Bronchial epithelial cell (primary cell): ENCODE results near the gene CDKN2A. TPM values are rescaled to one million over a fixed set of nuclear protein-coding genes. Genes with fewer than 3 reads are reported as not detected.

ENCODE experiments used
- DNase-seq: peaks from one replicate; pipeline ENCODE4 v3.0.0-alpha.2; 2010; ENCODE audit warnings: low read depth
- FAIRE-seq: peaks from 2 replicates; lab custom pipeline; 2011; peaks lifted over from hg19 to GRCh38; lab: Jason Lieb, UNC
- H3K27me3 ChIP-seq: 2 replicates; pipeline ENCODE4 v1.5.1; 2011; ENCODE audit warnings: low read length; ENCODE audit not compliant: control insufficient read depth, insufficient read depth
- H3K36me3 ChIP-seq: 2 replicates; pipeline ENCODE4 v1.5.1; 2011; ENCODE audit warnings: low read length; ENCODE audit not compliant: control insufficient read depth, insufficient read depth
- H3K4me3 ChIP-seq: 2 replicates; pipeline ENCODE4 v1.5.1; 2011; ENCODE audit warnings: mild to moderate bottlenecking, low read depth, low read length, control low read depth
- total RNA-seq: library from RNA; depleted of rRNA; stranded (reverse); fragments of >200 nt; gene quantifications from 2 replicates; pipeline ENCODE4 v1.2.1, GENCODE V29; 2014
- TF ChIP-seq, protein P1 (sequence below): IDR thresholded peaks from 2 replicates; pipeline ENCODE4 v1.5.1; 2011; ENCODE audit warnings: mild to moderate bottlenecking, moderate library complexity, low read length, control low read depth, inconsistent platforms; ENCODE audit not compliant: insufficient read depth, severe bottlenecking

CDKN2A gene
- total RNA-seq, 1 donor from 2014 or later, result 1.6 TPM

DNA sequence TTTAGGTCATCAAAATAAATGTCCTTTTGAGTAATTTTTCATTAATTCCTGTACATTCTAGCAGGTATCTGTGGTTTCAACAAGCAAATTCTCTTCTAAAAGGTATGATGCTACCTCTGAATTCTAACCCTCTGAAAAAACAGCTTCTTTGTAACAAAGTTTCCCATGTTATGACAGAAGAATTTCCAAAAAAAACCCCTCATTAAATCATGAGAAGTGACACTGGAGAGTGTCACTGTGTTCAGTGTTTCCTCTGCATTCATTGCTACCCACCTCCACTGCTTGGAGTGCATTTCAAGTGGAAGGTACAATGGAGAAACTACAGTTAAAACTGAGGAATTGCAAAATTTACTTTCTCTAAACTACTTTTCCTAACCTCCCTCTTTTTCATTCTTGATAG is 10.1 kb downstream of the CDKN2A start:
- DNase-seq (no peak), FAIRE-seq (no peak)
- TF ChIP-seq, protein P1, sequence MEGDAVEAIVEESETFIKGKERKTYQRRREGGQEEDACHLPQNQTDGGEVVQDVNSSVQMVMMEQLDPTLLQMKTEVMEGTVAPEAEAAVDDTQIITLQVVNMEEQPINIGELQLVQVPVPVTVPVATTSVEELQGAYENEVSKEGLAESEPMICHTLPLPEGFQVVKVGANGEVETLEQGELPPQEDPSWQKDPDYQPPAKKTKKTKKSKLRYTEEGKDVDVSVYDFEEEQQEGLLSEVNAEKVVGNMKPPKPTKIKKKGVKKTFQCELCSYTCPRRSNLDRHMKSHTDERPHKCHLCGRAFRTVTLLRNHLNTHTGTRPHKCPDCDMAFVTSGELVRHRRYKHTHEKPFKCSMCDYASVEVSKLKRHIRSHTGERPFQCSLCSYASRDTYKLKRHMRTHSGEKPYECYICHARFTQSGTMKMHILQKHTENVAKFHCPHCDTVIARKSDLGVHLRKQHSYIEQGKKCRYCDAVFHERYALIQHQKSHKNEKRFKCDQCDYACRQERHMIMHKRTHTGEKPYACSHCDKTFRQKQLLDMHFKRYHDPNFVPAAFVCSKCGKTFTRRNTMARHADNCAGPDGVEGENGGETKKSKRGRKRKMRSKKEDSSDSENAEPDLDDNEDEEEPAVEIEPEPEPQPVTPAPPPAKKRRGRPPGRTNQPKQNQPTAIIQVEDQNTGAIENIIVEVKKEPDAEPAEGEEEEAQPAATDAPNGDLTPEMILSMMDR, result no peak
- H3K4me3 ChIP-seq, result no peak overlapping the region
- H3K27me3 ChIP-seq, result no peaks in the 10 kb centered on the region
- no peaks in the 10 kb centered on the region for H3K36me3 ChIP-seq

DNA sequence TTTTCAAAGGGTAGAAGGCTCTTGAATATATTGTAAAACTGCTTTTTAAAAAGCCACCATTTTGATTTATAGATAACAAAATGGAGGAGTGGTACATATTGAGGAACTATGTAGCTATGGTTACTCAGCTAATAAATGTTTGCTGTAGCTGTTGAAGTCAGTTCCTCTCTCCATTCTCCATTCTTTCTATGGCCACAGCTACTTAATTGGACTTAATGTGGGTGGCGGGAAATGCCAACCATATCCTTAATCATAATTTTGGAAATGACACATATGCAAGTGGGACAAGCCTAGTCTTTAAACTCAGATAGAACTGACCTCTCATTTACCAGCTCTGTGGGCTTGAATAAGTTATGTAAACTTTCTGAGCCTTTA is 10.6 kb downstream of the CDKN2A start:
- FAIRE-seq (no peak), DNase-seq (no peak)
- H3K27me3 ChIP-seq, result no peaks in the 10 kb centered on the region
- no peak overlapping the region for H3K4me3 ChIP-seq
- H3K36me3 ChIP-seq, result no peaks in the 10 kb centered on the region
- TF ChIP-seq, protein P1, result no peak

DNA sequence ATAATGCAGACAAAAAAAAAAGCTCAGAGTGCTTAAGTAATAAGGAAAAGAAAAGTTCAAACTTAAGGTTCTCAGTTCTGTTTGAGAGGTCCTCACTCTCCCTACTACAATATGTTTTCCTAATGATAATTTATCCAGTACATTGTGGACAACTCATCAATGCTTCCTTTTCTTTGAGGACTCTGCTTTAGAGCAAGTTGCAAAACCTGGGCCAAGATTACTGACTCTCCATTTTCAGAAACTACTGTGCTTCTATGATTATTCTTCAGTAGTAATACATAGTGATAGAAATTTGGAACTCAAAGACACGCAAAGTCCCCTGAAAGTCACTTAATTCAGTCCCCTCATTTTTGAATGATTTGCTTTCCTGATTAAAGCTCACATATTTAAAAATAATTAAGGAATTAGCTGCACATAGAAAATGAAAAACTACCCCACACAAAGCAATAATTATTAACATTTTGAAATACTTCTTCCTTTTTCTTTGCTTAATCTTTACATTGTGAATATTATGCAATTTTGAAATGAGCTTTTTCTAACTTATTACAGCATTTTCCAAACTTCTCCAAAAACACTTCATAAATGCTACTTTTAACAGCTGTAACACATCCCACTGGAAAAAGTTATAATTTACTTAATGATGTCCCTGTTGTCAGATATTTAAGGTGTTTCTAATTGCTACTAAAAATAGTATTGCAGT is 11.2 kb downstream of the CDKN2A start:
- no peaks in the 10 kb centered on the region for H3K27me3 ChIP-seq
- no peak overlapping the region for H3K4me3 ChIP-seq
- DNase-seq (no peak), FAIRE-seq (no peak)
- no peaks in the 10 kb centered on the region for H3K36me3 ChIP-seq
- TF ChIP-seq, protein P1, result no peak

DNA sequence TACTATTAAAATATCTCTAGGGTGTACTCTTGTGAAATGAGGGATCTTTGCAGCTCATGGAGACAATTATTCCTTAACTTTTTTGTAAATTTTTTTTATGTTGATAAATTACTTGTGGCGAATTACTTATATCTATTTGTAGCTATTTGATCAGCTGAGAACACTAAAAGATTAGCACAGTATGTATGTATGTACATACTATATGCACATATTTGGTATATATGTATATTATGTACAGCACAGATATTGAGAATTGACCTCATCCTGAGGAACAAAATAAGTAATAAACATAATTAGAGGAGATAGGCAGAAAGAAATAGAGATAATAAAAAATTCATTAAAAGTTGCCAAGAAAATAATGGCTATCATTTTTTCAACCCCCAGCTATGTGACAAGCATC is 11.8 kb downstream of the CDKN2A start:
- no peak for DNase-seq
- Histone ChIP-seq H3K27me3 (no peaks in the 10 kb centered on the region), H3K36me3 (no peaks in the 10 kb centered on the region), H3K4me3 (no peak overlapping the region)
- FAIRE-seq, result no peak
- TF ChIP-seq, protein P1, result no peak

DNA sequence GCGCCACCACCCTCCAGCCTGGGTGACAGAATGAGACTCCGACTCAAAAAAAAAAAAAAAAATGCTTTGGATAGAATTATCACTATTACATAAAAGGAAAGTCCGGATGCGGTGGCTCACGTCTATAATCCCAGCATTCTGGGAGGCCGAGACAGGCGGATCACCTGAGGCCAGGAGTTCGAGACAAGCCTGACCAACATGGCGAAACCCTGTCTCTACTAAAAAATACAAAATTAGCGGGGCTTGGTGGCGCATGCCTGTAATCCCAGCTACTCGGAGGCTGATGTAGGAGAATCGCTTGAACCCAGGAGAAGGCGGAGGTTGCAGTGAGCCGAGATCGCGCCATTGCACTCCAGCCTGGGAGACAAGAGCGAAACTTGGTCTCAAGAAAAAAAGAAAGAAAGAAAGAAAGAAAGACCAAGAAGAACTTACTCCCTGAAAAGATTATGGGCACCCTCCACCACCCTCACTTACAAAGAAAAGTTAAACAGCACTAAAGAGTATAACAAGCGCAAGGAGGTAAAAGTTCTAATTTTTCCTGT is 17.8 kb downstream of the CDKN2A start:
- FAIRE-seq (no peak), DNase-seq (no peak)
- H3K4me3 ChIP-seq, result no peak overlapping the region
- H3K27me3 ChIP-seq, result peaks cover 15% of the 10 kb centered on the region
- TF ChIP-seq, protein P1, result no peak
- H3K36me3 ChIP-seq, result no peaks in the 10 kb centered on the region
